HG03565 (cell line): ENCODE data around the gene GAD2.

Experiments
- ATAC-seq: cut with Tn5 transposase; IDR thresholded peaks from one replicate; pipeline ENCODE4 v1.9.1; 2021; ENCODE audit warnings: mild to moderate bottlenecking, moderate library complexity; ENCODE audit not compliant: unreplicated experiment

Gene GAD2

DNA sequence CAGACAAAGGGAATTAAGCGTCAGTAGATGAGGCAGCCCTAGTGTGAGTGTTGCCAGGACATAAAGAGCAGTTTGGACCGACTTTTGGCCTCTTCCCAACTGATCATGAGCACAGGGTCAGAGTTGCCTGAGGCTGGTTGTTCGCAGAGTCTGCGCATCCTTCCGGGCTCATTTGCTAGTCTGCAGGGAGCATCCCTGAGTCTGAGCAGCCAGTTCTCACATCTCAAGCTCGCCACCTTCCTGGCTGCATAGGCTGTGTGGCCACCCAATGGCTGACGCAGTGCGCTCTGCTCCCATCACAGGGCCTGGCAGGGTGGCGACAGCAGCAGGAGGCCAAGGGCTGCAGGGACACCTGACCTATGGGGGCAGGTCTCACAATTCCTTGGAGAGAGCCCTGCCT is 5.0 kb downstream of the GAD2 start:
- ATAC-seq, result no peak

DNA sequence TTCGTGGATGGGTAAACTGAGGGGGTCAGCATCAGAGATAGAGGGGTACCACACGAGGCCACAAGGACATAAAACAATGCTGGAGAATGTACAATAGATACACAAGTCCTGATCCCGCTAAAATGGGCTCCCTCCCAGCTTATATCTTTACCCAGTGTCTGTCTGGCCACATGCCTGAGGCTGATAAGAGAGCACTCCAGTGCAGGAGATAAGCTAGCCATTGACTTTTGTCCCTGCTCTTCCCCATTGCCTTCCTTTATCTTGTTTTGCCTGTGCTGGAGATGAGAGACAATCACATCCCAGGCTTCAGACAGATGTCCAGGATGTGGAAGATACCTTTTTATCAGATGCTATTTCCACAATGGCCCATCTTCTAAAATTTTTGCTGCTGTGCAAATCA is 6.0 kb downstream of the GAD2 start:
- ATAC-seq, result no peak

DNA sequence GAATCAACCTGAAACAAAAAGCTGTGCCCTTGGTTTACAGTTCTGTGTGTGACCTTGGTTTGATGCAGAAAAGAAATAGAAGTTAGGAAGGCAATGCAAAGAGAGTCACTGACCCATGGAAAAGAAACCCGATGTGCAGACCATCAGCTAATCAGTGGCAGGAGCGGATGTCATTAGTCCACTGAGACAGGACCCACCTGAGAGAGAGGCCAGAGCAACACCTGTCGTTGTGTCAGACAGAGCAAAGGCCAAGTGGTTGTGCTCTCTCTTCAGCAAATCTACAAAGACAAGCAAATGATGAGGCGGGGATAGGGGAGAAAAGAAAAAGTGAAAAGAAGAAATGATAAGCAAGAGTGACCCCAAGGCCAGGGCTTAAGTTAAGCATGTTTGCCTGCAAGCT is 8.7 kb downstream of the GAD2 start:
- no peak for ATAC-seq

DNA sequence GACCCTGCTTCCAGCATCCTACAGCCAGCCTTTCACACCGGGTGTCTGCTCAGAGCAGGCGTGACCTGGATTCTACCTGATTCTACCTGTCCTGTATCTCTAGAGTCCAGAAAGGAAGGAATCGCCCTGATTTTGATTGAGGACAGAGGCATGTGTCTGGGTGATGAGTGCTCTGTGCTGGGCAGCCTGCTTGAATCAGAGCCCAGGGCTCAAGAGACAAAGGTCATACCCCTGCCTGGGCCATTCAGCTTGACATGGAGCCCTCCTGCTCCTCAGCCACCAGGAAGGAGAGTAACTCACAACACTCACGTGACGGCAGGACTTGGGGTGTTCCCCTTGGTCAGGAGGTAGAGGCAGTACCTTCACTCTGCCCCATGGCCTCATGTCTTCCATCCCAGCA is 11.2 kb downstream of the GAD2 start:
- no peak for ATAC-seq

- no peak for ATAC-seq
These were observed 15.6 kb downstream of the GAD2 start for GRCh38 chr10:26232174-26232573.

- no peak for ATAC-seq
These were observed 19.2 kb downstream of the GAD2 start for GRCh38 chr10:26235761-26236160.

- ATAC-seq, result no peak
These were observed 21.8 kb downstream of the GAD2 start for GRCh38 chr10:26238378-26238777.

GRCh38 chr10:26242706-26243350 is 26.3 kb downstream of the GAD2 start:
- no peak for ATAC-seq

DNA sequence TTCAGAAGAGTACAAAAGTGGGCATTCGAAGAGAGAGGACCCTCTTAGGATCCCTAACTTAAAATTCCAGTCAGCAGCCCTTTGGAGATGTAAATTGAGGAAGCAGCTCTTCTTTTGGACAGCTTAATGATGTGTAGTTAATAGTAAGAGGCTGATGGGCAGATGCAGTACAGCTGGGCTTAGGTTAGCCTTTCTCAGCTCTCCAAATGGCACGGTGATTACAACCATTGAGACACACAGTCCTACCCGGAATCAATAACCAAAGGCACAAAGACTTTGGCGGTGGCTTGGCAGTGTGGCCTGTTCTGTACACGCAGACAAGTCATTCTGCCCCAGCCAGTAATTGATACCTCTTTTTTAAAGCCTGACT is 26.8 kb downstream of the GAD2 start:
- no peak for ATAC-seq

GRCh38 chr10:26249681-26250080 is 33.1 kb downstream of the GAD2 start:
- ATAC-seq, result no peak

DNA sequence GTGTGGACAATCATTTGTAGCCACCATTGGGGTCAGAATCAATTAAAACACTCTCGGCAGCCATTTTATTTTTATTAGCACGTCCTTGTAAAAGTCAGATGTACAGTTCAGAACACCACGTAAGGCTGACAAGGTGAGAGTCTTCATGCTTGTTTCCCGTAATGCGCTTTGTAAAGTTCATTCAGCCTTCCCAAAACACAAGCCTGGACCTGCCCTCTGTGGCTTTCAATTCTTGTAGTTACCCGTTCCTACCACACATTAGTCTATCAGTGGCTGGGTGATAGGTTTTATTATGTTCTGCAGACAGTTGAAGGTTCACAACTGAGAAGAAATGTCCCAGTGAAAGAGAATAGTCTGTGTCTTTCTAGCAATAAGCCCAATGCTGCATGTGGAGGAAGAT is 35.4 kb downstream of the GAD2 start:
- no peak for ATAC-seq

GRCh38 chr10:26254616-26255015 is 38.0 kb downstream of the GAD2 start:
- ATAC-seq, result no peak

GRCh38 chr10:26259341-26259740 is 42.8 kb downstream of the GAD2 start:
- no peak for ATAC-seq

GRCh38 chr10:26269754-26270153 is 53.2 kb downstream of the GAD2 start:
- ATAC-seq, result peak; percentile 45

DNA sequence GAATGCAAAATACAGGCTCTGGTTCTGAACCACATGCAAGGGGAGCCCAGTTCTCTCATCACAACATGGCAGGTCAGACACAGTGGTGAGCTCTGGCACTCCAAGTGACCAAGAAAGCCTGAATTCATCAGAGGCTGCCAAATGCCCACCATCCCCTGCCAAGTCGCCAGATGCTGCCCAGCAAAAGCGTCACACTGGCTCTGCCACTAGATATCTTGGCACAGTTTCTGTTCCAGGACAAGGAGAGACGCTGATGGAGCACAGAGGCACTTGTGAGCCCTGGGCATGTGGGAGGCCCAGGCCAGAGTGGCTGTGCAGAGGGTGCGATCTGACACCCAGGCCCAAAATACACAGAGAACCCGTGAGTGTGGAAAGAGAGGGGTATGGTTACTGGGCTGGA is 57.8 kb downstream of the GAD2 start:
- ATAC-seq, result no peak

GRCh38 chr10:26278295-26278694 is 61.7 kb downstream of the GAD2 start:
- no peak for ATAC-seq

DNA sequence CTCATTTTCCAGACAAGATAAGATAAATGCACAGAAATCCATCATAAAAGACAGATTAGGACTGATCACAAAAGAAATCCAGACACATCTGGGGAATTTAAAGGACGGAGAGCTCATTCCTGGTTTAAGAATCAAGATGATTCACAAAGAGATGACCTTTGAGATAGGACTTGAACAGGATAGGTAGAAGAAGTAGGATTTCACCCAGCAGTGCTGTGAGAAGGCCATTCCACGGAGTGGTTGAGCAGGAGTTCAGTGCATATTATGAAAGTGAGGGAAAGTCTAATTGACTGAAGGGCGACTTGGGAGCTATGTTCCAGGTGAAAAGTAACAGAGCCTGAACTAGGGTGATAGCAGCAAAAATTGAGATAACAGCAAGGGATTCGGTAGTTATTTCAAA is 73.7 kb downstream of the GAD2 start:
- ATAC-seq, result no peak

DNA sequence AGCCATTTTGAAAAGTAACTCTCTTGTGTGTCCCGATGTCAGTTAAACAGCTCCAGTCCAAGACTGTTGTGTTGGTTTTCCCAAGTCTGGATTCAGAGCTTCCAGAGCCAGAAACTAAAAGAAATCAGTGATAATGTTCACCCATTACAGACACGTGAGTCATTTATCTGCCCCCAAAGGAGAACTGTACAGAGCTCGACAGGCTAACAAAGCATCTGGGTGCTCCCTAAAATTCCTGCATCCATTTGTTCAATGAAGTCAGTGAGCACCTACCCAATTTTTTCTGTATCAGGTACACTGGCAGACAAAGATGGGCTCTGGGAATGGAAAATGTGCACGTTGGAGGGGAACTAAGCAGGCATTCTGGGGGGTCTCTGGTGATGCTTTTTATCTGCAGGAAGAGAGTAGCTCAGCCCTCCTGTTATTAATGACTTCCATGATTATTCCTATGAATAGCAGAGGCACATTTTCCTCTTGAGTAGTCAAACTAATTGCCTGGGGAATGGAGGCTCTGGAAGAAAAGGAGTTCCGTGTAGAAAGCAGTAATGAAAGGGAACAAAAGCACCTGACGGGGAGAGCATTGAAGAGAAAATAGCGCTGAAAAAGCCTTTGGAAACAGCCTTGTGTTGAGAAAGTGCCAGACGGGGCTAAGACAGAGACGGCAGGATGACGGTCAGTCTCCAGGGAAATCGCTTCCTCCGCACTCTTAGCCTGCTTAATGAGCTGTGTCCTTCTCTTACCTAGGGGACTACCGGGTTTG is 75.3 kb downstream of the GAD2 start:
- ATAC-seq, result no peak

DNA sequence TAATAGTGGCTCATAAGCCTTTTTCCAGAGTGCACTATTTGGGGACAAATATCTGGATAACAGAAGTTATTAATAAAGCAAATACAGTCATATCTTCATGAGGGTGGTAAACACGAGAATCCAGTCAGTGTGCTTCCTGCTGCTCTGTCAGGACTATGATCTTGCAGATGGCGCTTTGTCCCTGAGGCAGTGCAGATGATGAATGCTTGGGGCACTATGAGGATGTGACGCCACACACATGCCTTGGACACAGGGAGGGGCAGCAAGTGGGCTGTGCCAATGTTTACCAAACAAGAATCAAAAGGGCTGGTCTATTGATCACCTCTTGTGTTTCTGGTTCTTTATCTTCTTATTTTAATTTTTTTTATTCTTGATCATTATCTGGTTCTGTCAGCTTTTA is 79.8 kb downstream of the GAD2 start:
- ATAC-seq, result no peak

DNA sequence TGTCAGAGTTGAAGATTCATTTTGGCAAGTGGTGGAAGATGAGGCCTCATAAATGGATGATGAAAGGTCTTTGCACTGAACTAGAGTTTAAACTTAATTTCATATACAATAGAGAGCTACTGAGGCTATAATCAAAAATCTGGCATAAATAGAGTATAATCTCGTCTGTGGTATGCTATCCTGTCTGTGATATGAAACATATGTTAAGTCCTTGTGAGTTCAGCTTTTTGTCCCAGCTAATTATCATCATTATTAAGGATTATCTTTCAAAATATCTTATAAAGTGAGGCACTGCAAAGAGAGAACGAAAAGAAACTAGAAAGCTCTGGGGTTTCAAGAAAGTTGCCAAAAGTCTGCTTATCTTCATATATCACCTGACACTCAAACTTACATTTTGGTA is 83.4 kb downstream of the GAD2 start:
- no peak for ATAC-seq

DNA sequence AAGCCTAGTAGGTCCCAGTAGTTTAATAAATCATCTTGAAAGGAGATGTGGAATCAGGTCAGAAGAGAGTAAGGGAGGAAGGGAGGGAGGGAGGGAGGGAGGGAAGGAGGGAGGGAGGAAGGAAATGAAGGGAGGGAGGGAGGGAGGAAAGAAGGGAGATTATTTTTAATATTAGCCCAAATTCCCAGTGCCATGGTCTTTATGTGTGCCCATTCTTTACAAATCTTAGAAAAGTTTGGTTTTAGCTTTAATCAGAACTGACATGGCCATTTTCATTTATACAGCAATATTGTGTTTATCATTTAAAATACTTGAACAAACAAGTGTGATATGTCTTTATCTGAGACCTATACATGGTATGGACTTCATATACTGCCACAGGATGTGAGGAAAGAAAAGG is 86.8 kb downstream of the GAD2 start:
- no peak for ATAC-seq

GRCh38 chr10:26310361-26310760 is 93.8 kb downstream of the GAD2 start:
- ATAC-seq, result no peak

DNA sequence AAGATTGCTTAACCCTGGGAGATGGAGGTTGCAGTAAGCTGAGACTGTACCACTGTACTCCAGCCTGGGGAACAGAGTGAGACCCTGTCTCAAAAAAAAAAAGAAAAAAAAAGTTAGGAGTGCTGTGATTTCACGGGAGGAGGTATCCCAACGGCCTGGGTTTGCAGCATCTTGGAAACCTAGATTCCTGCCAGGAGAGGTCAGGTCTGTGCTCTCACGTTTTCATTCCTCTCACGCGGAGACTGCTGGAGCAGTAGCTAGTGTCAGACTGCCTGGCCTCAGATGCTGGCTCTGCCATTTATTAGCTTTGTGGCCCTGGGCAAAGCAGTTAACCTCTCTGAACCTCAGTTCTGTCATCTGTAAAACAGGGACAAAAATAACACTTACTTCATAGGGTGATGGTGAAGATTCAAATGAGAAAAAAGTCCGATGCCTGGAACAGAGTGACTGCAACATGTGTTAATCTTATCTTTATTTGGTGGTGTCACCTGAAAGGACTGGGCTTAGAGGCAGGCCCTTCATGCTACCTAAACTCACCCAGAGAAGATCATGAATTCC is 94.9 kb downstream of the GAD2 start:
- ATAC-seq, result no peak
